ENCODE data around the gene XPO6. TPM values are rescaled to one million over a fixed set of nuclear protein-coding genes. Genes with fewer than 3 reads are reported as not detected.

The XPO6 gene, protein sequence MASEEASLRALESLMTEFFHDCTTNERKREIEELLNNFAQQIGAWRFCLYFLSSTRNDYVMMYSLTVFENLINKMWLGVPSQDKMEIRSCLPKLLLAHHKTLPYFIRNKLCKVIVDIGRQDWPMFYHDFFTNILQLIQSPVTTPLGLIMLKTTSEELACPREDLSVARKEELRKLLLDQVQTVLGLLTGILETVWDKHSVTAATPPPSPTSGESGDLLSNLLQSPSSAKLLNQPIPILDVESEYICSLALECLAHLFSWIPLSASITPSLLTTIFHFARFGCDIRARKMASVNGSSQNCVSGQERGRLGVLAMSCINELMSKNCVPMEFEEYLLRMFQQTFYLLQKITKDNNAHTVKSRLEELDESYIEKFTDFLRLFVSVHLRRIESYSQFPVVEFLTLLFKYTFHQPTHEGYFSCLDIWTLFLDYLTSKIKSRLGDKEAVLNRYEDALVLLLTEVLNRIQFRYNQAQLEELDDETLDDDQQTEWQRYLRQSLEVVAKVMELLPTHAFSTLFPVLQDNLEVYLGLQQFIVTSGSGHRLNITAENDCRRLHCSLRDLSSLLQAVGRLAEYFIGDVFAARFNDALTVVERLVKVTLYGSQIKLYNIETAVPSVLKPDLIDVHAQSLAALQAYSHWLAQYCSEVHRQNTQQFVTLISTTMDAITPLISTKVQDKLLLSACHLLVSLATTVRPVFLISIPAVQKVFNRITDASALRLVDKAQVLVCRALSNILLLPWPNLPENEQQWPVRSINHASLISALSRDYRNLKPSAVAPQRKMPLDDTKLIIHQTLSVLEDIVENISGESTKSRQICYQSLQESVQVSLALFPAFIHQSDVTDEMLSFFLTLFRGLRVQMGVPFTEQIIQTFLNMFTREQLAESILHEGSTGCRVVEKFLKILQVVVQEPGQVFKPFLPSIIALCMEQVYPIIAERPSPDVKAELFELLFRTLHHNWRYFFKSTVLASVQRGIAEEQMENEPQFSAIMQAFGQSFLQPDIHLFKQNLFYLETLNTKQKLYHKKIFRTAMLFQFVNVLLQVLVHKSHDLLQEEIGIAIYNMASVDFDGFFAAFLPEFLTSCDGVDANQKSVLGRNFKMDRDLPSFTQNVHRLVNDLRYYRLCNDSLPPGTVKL
- 132 and 168 TPM in 2 replicates for total RNA-seq

DNA sequence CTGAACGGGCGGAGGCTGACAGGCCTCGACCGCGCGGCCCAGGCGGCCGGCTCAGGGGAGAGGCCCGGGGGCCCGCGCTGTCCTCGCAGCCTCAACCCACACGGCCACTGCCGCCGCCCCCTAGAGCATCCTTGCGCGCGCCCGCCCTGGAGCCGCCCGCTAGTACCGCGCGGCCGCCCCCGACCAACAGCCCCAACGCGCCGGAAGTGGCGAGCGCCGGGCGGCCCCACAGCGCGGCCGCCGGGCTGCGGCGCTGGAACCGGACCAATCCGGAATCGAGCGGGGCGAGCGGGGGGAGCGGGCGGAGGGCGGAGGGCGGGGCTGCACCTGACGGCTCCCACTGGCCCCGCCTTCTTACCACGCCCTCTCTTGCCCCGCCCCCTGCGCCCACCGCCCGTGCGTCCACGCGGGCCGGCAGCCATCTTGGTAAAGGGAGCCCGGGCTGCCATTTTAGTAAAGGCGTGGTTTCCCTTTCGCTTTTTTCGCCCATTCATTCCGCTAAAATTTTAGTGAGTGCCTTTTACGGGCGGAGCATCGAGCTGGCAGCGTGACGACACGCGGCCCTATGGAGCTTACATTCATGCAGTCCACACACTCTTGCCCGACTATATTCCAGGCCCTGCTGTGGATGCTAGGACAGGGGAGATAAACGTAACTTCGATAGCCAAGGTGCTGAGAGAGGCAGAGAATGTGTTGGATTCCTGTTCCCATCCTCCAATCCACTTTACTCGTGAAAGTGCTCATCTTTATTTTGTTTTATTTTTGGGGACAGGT lies at the start of gene XPO6:
TSS of gene XPO6 (minus strand) at position 208 of the 774 bp plus-strand sequence. CDS start 597 bp downstream, outside the sequence.
- TF ChIP-seq, protein P1, sequence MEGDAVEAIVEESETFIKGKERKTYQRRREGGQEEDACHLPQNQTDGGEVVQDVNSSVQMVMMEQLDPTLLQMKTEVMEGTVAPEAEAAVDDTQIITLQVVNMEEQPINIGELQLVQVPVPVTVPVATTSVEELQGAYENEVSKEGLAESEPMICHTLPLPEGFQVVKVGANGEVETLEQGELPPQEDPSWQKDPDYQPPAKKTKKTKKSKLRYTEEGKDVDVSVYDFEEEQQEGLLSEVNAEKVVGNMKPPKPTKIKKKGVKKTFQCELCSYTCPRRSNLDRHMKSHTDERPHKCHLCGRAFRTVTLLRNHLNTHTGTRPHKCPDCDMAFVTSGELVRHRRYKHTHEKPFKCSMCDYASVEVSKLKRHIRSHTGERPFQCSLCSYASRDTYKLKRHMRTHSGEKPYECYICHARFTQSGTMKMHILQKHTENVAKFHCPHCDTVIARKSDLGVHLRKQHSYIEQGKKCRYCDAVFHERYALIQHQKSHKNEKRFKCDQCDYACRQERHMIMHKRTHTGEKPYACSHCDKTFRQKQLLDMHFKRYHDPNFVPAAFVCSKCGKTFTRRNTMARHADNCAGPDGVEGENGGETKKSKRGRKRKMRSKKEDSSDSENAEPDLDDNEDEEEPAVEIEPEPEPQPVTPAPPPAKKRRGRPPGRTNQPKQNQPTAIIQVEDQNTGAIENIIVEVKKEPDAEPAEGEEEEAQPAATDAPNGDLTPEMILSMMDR (conservative IDR thresholded peaks at IDR 0.05; ENCODE audit: low read depth, low read length) = no peak
- peak; percentile 10 for DNase-seq (ENCODE audit: low read depth)
- peak within 1 kb of the TSS; percentile 82 for H3K4me3 ChIP-seq (ENCODE audit: low read depth, low read length)

DNA sequence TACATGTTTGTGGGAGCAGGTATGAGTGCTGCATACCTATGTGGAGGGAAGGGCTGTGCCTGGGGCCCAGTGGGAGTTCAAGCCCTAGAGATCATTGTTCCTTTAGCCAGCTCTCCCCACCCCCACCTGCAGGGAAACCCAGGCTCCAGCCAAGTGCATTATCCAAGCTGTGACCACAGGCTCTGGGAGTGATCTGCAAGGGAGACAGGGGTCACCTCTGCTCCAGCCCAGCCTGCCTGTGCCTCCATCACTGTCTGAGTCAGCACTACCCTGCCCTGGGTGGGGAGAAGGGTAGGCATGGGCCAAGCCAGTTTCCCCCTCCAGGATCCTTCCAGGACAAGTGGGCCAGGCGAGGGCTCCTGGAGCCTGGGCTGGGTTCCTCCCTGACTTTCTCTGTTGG lies 48.4 kb upstream of the XPO6 start:
- H3K4me3 ChIP-seq (ENCODE audit: low read depth, low read length) = no peak overlapping the region
- DNase-seq (ENCODE audit: low read depth) = no peak
- TF ChIP-seq, protein P1 (conservative IDR thresholded peaks at IDR 0.05; ENCODE audit: low read depth, low read length) = no peak

DNA sequence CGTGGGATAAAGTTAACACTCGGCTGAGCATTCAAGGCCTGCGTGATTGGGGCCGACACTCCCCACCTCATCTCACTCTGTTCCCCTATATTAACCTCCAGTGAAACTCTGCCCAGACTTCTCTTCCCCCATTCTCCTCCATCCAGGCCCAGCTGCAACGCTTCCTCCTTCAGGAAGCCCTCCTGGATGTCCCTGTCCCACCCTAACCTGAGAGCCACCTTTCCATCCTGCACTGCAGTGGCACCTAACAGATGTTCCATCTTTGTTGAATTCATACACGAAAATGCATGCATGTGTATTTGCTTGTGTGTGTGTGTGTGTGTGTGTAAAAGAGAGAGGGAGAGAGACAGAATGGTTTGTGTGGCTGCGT lies 48.0 kb upstream of the XPO6 start:
- TF ChIP-seq, protein P1 (conservative IDR thresholded peaks at IDR 0.05; ENCODE audit: low read depth, low read length) = no peak
- H3K4me3 ChIP-seq (ENCODE audit: low read depth, low read length) = no peak overlapping the region
- no peak for DNase-seq (ENCODE audit: low read depth)

DNA sequence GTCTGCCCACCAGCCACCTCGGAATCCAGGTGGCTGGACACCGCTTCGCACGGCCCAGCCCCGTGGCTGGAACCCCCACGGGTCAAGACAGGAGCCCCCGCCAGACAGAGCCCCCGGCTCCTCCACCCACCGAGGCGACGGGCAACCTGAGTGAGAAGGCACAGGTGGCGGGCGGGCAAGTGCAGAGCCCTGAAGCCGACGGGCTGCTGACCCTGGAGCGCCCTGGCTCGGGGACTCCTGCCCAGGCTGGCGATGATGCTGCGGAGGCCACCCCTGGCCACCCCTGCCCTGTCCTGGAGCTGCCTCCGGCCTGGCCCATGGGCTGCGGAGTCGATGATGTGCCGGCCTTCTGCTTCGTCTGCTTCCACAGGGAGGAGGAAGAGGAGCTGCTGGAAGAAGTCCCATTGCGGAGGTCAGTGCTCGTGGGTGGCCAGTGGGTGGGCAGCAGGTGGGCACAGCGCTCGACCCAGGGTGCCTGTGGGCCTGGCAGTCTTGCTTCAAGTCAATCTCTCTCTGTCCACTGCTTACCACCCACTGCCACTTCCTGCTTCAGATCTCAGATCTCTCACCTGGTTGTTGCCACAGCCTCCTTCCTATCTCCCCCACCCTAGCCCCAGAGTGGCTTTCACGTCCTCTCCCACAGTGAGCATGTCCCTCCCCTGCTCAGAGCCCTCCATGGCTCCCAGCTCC lies 47.5 kb upstream of the XPO6 start:
- no peak overlapping the region for H3K4me3 ChIP-seq (ENCODE audit: low read depth, low read length)
- TF ChIP-seq, protein P1 (conservative IDR thresholded peaks at IDR 0.05; ENCODE audit: low read depth, low read length) = no peak
- DNase-seq (ENCODE audit: low read depth) = no peak

DNA sequence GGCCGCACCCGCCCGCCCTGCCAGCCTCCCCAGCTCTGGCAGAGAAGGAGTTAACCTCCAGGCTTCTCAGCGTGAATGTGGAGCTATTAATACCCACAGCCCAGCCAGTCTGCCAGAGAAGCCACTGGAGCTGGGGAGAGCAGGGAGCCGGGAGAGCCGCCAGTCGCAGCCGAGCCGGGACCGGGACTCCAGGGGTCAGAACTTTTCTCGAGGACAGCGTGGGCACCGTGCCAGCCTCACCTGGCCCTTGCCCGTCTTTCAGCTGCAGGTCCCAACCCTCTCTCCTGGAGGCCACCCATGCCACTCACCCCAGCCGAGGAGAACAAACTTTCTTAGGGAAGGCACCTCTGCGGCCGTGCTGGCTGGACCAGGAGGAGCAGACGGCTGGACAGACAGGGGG lies 46.8 kb upstream of the XPO6 start:
- TF ChIP-seq, protein P1 (conservative IDR thresholded peaks at IDR 0.05; ENCODE audit: low read depth, low read length) = no peak
- no peak for DNase-seq (ENCODE audit: low read depth)
- H3K4me3 ChIP-seq (ENCODE audit: low read depth, low read length) = no peak overlapping the region

DNA sequence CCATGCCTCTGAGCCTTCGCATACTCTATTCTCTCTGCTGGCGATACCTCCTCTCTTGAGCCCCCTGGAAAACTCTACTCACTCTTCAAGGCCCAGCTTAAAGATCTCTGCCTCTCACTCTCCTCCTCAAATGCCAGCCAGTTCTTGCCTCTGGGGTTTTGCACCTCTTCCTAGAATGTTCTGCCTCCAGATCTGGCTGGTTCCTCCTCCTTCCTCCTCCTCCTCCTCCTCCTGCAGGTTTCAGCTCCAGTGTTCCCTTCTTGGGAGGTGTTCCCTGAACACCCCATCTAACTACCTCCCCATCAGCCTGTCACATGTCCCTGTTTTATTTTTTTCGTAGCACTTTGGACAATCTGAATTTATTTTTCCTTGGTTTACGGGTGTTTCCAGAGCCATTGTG lies 45.5 kb upstream of the XPO6 start:
- DNase-seq (ENCODE audit: low read depth) = no peak
- no peak overlapping the region for H3K4me3 ChIP-seq (ENCODE audit: low read depth, low read length)
- TF ChIP-seq, protein P1 (conservative IDR thresholded peaks at IDR 0.05; ENCODE audit: low read depth, low read length) = no peak
